GM18508 (cell line): ENCODE data around the gene TCP1.
"Not testable (repeated sequence)": the region's sequence is repeated elsewhere in the genome, so short reads cannot be mapped to it uniquely, and the experiment has no call there.

ENCODE experiments used
- ATAC-seq: cut with Tn5 transposase; IDR thresholded peaks from one replicate; pipeline ENCODE4 v1.9.1; 2021; ENCODE audit warnings: moderate number of reproducible peaks; ENCODE audit not compliant: insufficient read depth, unreplicated experiment

The TCP1 gene

DNA sequence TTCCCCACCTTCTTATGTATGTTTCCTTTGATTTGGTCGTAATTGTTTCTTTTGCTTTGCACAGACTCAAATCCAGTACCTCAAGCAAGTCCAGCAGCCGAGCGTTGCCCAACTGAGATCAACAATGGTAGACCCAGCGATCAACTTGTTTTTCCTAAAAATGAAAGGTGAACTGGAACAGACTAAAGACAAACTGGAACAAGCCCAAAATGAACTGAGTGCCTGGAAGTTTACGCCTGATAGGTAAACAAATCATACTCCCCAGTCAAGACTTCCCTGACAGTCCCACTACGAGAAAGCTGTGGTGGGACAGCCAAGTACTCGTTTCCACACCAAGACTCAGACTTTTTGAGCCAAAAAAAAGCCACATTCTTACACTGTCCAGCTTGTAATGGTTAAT is 41.3 kb downstream of the TCP1 start:
- not testable (repeated sequence) for ATAC-seq

DNA sequence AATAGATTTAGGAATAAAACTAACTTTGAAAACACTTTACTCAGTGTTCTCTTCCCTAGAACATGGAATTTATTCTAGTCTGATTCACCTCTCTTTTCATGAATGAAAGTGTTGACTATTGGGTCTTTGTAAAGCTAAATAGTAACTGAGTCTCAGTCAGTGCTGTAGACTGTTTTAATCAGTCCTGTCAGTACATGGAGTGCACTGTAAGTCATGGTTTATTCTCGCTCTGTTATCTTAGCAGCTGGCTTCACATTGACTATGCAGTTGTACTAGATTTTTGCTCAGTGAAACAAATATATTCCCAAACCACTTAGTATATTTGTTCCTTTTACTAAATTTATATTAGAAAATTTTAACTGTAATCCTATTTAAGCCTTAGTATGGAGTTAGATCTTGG is 42.6 kb downstream of the TCP1 start:
- no peak for ATAC-seq

DNA sequence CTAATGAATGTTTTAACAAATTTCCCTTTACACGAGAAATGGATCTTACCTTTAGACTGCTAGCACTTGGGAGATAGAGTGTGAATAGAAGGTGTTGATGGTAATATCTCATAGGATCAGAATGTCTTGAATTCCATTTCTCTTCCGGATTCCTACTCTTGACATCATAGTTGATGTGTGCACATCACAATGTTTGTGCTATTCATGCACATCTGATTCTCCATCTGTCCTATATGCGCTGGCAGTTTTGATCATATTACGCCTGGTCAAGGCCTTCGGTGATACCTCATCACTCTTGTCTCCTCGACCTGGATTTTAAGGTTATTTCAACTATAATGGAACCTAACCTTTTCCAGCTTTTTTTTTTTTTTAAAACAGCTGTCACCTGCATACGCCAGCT is 44.3 kb downstream of the TCP1 start:
- ATAC-seq, result no peak

DNA sequence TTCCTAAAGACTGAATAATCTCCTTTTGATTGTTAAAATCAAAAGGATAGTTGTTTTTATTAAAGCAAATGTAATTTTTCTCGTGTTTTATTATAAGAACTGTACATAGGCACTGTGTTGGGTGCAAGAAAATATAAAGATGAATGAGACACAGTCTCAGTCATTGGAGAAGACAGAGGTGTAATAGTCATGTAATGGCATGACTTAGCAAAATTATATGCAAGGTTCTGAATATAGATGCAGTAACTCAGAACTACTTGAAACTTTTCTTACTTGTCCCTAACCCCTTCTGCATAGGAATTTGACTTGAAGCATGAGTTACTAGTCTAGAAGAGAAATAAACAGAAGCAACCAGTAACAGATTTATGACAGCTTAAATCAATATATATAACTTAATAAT is 47.2 kb downstream of the TCP1 start:
- no peak for ATAC-seq

DNA sequence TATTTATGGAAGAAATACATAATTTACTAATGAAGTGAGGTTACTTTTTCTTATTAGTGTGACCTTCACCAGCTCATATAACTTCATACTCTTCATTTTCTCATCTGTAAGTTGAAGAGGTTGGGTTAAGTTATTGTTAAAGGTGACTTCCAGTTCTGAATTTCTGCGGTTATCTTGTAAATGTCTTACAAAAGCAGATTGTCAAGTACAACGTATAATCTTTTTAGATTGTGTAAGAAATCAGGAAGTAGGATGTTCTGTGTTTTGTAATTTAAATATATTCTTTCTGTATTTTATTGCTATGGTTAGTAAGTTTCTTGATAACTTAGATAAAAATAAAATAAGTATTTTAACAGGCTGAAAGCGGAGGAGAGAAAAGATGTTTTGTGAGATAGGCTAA is 50.1 kb downstream of the TCP1 start:
- no peak for ATAC-seq

DNA sequence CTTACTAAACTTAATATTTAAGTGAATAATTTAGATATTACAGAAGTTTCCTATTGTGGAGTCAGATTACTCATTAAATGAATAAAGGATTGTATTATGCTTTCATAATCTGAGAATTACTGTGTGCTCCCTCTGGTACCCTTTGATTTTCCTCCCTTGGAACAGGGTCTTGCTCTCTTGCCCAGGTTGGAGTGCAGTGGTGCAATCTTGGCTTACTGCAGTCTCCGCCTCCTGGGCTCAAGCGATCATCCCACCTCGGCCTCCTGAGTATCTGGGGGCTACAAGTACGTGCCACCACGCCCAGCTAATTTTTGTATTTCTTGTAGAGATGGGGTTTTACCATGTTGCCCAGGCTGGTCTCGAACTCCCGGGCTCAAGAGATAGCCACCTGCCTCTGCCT is 52.5 kb downstream of the TCP1 start:
- no peak for ATAC-seq

DNA sequence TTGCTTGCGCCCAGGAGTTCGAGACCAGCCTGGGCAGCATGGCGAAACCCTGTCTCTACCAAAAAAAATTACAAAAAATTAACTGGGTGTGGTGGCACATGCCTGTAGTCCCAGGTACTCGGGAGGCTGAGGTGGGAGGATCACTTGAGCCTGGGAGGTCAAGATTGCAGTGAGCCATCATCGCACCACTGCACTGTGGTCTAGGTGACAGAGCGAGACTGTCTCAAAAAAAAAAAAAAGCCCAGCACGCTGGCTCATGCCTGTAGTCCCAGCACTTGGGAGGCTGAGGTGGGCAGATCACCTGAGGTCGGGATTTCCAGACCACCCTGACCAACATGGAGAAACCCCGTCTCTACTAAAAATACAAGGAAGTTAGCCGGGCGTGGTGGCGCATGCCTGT is 56.0 kb downstream of the TCP1 start:
- not testable (repeated sequence) for ATAC-seq

DNA sequence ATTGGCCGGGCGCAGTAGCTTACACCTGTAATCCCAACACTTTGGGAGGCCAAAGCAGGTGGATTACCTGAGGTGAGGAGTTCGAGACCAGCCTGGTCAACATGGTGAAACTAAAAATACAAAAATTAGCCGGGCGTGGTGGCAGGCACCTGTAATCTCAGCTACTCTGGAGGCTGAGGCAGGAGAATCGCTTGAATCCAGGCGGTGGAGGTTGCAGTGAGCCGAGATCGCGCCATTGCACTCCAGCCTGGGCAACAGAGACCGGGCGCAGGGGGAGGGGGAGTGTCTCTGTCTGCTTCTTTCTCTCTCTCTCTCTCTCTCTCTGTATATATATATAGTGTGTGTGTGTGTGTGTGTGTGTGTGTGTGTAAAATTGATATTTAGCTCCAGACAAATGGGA is 56.9 kb downstream of the TCP1 start:
- ATAC-seq, result not testable (repeated sequence)

DNA sequence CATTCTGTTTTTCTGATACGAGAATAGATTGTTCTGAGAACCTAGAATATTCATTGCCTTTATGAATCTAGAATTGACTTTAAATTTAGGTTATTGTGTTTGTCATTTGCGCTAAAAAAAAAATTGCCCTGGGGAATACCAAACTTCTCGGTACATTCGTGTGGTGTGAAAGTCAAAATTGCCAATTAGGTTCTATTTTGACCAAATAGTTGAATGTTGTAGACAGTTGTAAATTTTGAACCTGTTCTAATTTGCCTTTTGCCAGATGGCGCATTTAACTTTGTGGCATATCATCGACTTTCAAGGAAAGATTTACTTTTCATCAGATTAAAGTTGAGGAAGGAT is 59.1 kb downstream of the TCP1 start:
- ATAC-seq, result no peak

DNA sequence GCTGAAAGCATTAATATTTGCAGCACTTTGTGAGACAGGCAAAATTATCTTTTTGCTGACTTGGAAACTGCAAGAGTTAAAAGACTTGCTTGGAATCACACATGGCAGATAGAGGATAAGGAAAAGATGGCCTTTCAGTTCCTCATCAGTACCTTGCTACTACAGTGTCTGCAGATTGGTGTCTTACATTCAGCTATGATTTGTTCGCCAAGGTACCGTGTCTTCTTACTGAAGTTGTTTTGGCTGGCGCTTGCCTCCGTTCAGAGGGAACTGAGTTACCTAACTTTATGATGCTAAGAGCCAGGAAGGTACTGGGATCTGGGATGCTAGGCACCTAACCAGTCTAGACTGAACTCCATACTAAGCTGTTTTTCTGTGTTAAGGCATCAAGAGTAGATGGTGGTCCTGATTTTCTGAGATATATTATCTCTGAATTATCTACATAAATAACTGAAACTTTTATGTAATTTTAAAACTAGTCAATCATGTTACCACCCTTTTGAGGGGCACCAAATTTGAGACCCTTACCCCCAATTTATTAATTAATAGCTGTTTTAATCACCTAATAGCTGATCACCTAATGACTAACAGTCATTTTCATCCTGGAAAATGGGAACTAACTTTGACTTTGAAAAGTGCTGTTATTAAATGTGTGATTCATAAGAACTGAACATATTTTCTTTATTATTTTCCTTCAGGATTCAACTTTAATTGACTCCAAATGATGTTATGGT is 59.6 kb downstream of the TCP1 start:
- no peak for ATAC-seq

DNA sequence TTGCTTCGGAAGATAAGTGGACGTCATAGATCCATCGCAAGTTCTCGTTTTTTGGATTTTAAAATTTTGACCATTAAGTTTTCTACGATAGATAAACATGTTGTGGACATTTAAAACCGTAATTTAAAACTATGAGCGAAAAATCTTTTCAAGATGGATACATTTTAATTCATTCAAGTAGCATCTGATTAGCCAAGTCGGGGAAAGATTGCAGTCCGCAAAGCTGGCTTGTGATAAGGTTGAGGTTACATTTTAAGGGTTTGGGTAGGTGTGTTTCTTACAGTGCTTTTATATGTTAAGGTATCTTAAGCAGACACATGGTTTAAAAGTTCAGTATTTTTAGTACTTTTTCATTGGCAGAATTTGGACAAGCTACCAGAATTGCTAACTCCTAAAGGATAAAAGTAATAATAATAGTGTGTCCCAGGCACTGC is 60.9 kb downstream of the TCP1 start:
- ATAC-seq, result no peak
